GM21423 (cell line): ENCODE data around the gene FAM25C.
"Not testable (repeated sequence)": the region's sequence is repeated elsewhere in the genome, so short reads cannot be mapped to it uniquely, and the experiment has no call there.

Source experiments
- ATAC-seq: cut with Tn5 transposase; IDR thresholded peaks from one replicate; pipeline ENCODE4 v1.9.1; 2021; ENCODE audit warnings: mild to moderate bottlenecking, moderate library complexity; ENCODE audit not compliant: unreplicated experiment

FAM25C gene

GRCh38 chr10:47999691-48000090 lies at the start of gene FAM25C:
TSS of gene FAM25C (minus strand) at chr10:47999791. CDS start at chr10:47999765, 26 bp downstream.
- ATAC-seq: not testable (repeated sequence)

GRCh38 chr10:48044557-48044956 lies 45.0 kb upstream of the FAM25C start:
- not testable (repeated sequence) for ATAC-seq

- ATAC-seq: not testable (repeated sequence)
These were observed 31.8 kb upstream of the FAM25C start for GRCh38 chr10:48031390-48031789.

GRCh38 chr10:48002306-48002705 lies 2.7 kb upstream of the FAM25C start:
- ATAC-seq: not testable (repeated sequence)

GRCh38 chr10:47994045-47994444 lies 5.5 kb downstream of the FAM25C start:
- ATAC-seq: not testable (repeated sequence)

- ATAC-seq: not testable (repeated sequence)
These were observed 7.0 kb downstream of the FAM25C start for GRCh38 chr10:47992560-47992959.

- not testable (repeated sequence) for ATAC-seq
These were observed 7.9 kb downstream of the FAM25C start for GRCh38 chr10:47991706-47992105.

- ATAC-seq: not testable (repeated sequence)
These were observed 9.5 kb downstream of the FAM25C start for GRCh38 chr10:47990097-47990496.

GRCh38 chr10:47989542-47989950 lies 10.0 kb downstream of the FAM25C start:
- ATAC-seq: not testable (repeated sequence)

- ATAC-seq: not testable (repeated sequence)
These were observed 10.7 kb downstream of the FAM25C start for GRCh38 chr10:47988718-47989541.

GRCh38 chr10:47987952-47988351 lies 11.6 kb downstream of the FAM25C start:
- not testable (repeated sequence) for ATAC-seq

GRCh38 chr10:47986413-47987230 lies 13.0 kb downstream of the FAM25C start:
- ATAC-seq: not testable (repeated sequence)

GRCh38 chr10:47975409-47975808 lies 24.2 kb downstream of the FAM25C start:
- not testable (repeated sequence) for ATAC-seq

GRCh38 chr10:47973131-47973530 lies 26.5 kb downstream of the FAM25C start:
- ATAC-seq: not testable (repeated sequence)

- not testable (repeated sequence) for ATAC-seq
These were observed 27.5 kb downstream of the FAM25C start for GRCh38 chr10:47972077-47972476.

GRCh38 chr10:47971598-47971997 lies 28.0 kb downstream of the FAM25C start:
- not testable (repeated sequence) for ATAC-seq

GRCh38 chr10:47970047-47970446 lies 29.5 kb downstream of the FAM25C start:
- not testable (repeated sequence) for ATAC-seq

GRCh38 chr10:47968988-47969387 lies 30.6 kb downstream of the FAM25C start:
- not testable (repeated sequence) for ATAC-seq

GRCh38 chr10:47964280-47965063 lies 35.1 kb downstream of the FAM25C start:
- not testable (repeated sequence) for ATAC-seq

- not testable (repeated sequence) for ATAC-seq
These were observed 36.8 kb downstream of the FAM25C start for GRCh38 chr10:47962785-47963184.

- ATAC-seq: not testable (repeated sequence)
These were observed 38.9 kb downstream of the FAM25C start for GRCh38 chr10:47960699-47961098.
